T-cell (primary cell): ENCODE results near the gene TRAF4. TPM values are rescaled to one million over a fixed set of nuclear protein-coding genes. Genes with fewer than 3 reads are reported as not detected.
"Not testable (repeated sequence)": the region's sequence is repeated elsewhere in the genome, so short reads cannot be mapped to it uniquely, and the experiment has no call there.

Experiments used
- ATAC-seq, 4 experiments: fragments of 200-7000 bp in 3 of 4; fragments of 150-1000 bp in 1 of 4; cut with Tn5 transposase; replicated peaks in 1 of 4; 1 replicate in 3 of 4; 2 replicates in 1 of 4; pipeline ENCODE4 v1.10.0; 2021; ENCODE audit warnings: moderate library complexity in 3 of 4, mild to moderate bottlenecking in 2 of 4, moderate number of reproducible peaks in 1 of 4
- CTCF ChIA-PET, 2 donors: fragments of 300-600 bp; sonication (Branson Sonifier 250); formaldehyde crosslinking; loops; one replicate each; lab custom pipeline; 2022; ENCODE audit warnings: antibody characterized with exemption in 2 of 2; lab: Charles Lee
- POLR2A ChIA-PET, 2 donors: fragments of 300-600 bp; sonication (Branson Sonifier 250); formaldehyde crosslinking; loops; one replicate each; lab custom pipeline; 2022; ENCODE audit warnings: antibody characterized with exemption in 2 of 2; lab: Charles Lee
- DNase-seq, 35 experiments: peaks; one replicate each; pipeline versions ENCODE4 v3.0.0 to v3.0.0-alpha.2; 2013 to 2023
- H3K27ac ChIP-seq: one replicate; pipeline ENCODE4 v1.5.1; 2013; ENCODE audit warnings: low read length
- H3K27me3 ChIP-seq, 2 experiments: replicated peaks in 1 of 2; 1 replicate in 1 of 2; 2 replicates in 1 of 2; pipeline versions ENCODE4 v1.6.1 to v1.7.0; 2013; ENCODE audit warnings: low read length in 1 of 2, mixed read lengths in 1 of 2; ENCODE audit not compliant: control insufficient read depth in 2 of 2, insufficient read depth in 2 of 2; ENCODE audit errors: extremely low read depth in 1 of 2
- H3K36me3 ChIP-seq, 2 donors: 1 replicate in 1 of 2; 2 replicates in 1 of 2; pipeline versions ENCODE4 v1.6.1 to v1.7.0; 2013; ENCODE audit warnings: low read length in 1 of 2; ENCODE audit not compliant: control insufficient read depth in 2 of 2, insufficient read depth in 1 of 2; ENCODE audit errors: extremely low read depth in 1 of 2
- H3K4me1 ChIP-seq, 2 experiments: 1 replicate in 1 of 2; 2 replicates in 1 of 2; pipeline versions ENCODE4 v1.6.1 to v1.7.0; 2013; ENCODE audit warnings: low read length in 2 of 2, mixed read lengths in 1 of 2; ENCODE audit not compliant: insufficient read depth in 2 of 2, control insufficient read depth in 1 of 2; ENCODE audit errors: extremely low read depth in 1 of 2
- H3K4me3 ChIP-seq, 2 donors: 1 replicate in 1 of 2; 2 replicates in 1 of 2; pipeline versions ENCODE4 v1.5.1 to v1.7.0; 2013; ENCODE audit warnings: mild to moderate bottlenecking in 2 of 2, low read length in 1 of 2, moderate library complexity in 1 of 2; ENCODE audit not compliant: control insufficient read depth in 1 of 2; ENCODE audit errors: extremely low read depth in 1 of 2
- H3K9me3 ChIP-seq: 2 replicates; pipeline ENCODE4 v1.7.0; 2013
- H3K27ac Mint-ChIP-seq, 2 donors: one replicate each; pipeline ENCODE4 v1.8.0; 2020 to 2021; ENCODE audit warnings: mild to moderate bottlenecking in 2 of 2, mixed read lengths in 2 of 2
- H3K27me3 Mint-ChIP-seq, 2 donors: one replicate each; pipeline ENCODE4 v1.8.0; 2021 to 2022; ENCODE audit warnings: mixed read lengths in 2 of 2
- H3K36me3 Mint-ChIP-seq: one replicate; pipeline ENCODE4 v1.8.0; 2021; ENCODE audit warnings: mixed read lengths
- H3K4me1 Mint-ChIP-seq, 3 donors: one replicate each; pipeline ENCODE4 v1.8.0; 2020 to 2022; ENCODE audit warnings: mixed read lengths in 3 of 3, mild to moderate bottlenecking in 1 of 3
- H3K4me3 Mint-ChIP-seq, 3 donors: one replicate each; pipeline ENCODE4 v1.8.0; 2020 to 2022; ENCODE audit warnings: mild to moderate bottlenecking in 3 of 3, mixed read lengths in 3 of 3, moderate library complexity in 3 of 3
- H3K9me3 Mint-ChIP-seq, 3 donors: one replicate each; pipeline ENCODE4 v1.8.0; 2020 to 2022; ENCODE audit warnings: mixed read lengths in 3 of 3
- WGBS: methylation state at CpG from one replicate; pipeline ENCODE4 v1.1.5; 2013; ENCODE audit warnings: missing lambda C conversion rate; ENCODE audit not compliant: insufficient coverage; 5-methylcytosine and 5-hydroxymethylcytosine counted together
- total RNA-seq, 35 experiments: library from RNA in 6 of 35; stranded (reverse) in 6 of 35; fragments of 120-200 nt in 1 of 35; gene quantifications; one replicate each; pipeline versions ENCODE4 v1.2.1 to v1.2.4 and lab custom pipeline; 2013 to 2026

Gene TRAF4
- total RNA-seq, 5 donors from 2014 or later (not counting 1 experiment from before 2014, with no cell fraction given): 37.5 to 226 (median 42.5) TPM

- ATAC-seq (peak in 1 of 4 experiments; percentile 27), DNase-seq (no peak)
- H3K4me3 ChIP-seq: no peak overlapping the region
- ChIA-PET CTCF (interaction anchor here in 1 of 2 donors (0.6 kb wide), 1 partner anchor 188 kb away, joined by 5 read pairs; no protein-coding TSS in a partner anchor), POLR2A (no interaction called here)
- H3K4me1 ChIP-seq: peaks cover 8 to 20% of the 10 kb centered on the region in 2 experiments
- peaks cover 12 to 17% (median 16%) of the 10 kb centered on the region in 3 donors for H3K4me1 Mint-ChIP-seq
- WGBS: 90% methylated on average over 10 of the region's 10 CpGs
- no peaks in the 10 kb centered on the region for H3K27me3 Mint-ChIP-seq
- H3K36me3 Mint-ChIP-seq: peaks cover 5% of the 10 kb centered on the region
- no peaks in the 10 kb centered on the region for H3K36me3 ChIP-seq
- H3K27me3 ChIP-seq: no peaks in the 10 kb centered on the region
- no peaks in the 10 kb centered on the region for H3K9me3 ChIP-seq
- H3K27ac ChIP-seq: no peak overlapping the region
- no peaks in the 10 kb centered on the region for H3K9me3 Mint-ChIP-seq
- H3K27ac Mint-ChIP-seq: no peak overlapping the region
- no peak overlapping the region for H3K4me3 Mint-ChIP-seq
Measured at GRCh38 chr17:28734712-28735241, 9.0 kb upstream of the TRAF4 start.

GRCh38 chr17:28735242-28735722 lies 8.5 kb upstream of the TRAF4 start:
- Histone ChIP-seq H3K36me3 (no peaks in the 10 kb centered on the region), H3K27ac (no peak overlapping the region), H3K9me3 (no peaks in the 10 kb centered on the region), H3K4me3 (no peak overlapping the region), H3K4me1 (peaks cover 8 to 20% of the 10 kb centered on the region in 2 experiments), H3K27me3 (no peaks in the 10 kb centered on the region)
- CTCF ChIA-PET: interaction anchor here in 1 of 2 donors (0.6 to 0.9 kb wide), 2 partner anchors 29 to 188 kb away, joined by 3 to 5 read pairs; no protein-coding TSS in a partner anchor
- DNase-seq: no peak
- WGBS: 94% methylated on average over 4 of the region's 5 CpGs
- POLR2A ChIA-PET: interaction anchor here in 1 of 2 donors (0.6 kb wide), 1 partner anchor 22 kb away, joined by 3 read pairs; no protein-coding TSS in a partner anchor
- H3K9me3 Mint-ChIP-seq: no peaks in the 10 kb centered on the region
- peaks cover 5% of the 10 kb centered on the region for H3K36me3 Mint-ChIP-seq
- peaks cover 10 to 15% (median 15%) of the 10 kb centered on the region in 3 donors for H3K4me1 Mint-ChIP-seq
- ATAC-seq: no peak
- H3K27me3 Mint-ChIP-seq: no peaks in the 10 kb centered on the region
- no peak overlapping the region for H3K27ac Mint-ChIP-seq
- H3K4me3 Mint-ChIP-seq: no peak overlapping the region

GRCh38 chr17:28735913-28736769 lies 7.7 kb upstream of the TRAF4 start:
- H3K4me1 Mint-ChIP-seq: peaks cover 10 to 18% (median 15%) of the 10 kb centered on the region in 3 donors
- ATAC-seq, H3K27me3 ChIP-seq, H3K36me3 Mint-ChIP-seq, H3K27me3 Mint-ChIP-seq, H3K9me3 Mint-ChIP-seq, DNase-seq, H3K36me3 ChIP-seq, H3K9me3 ChIP-seq, H3K4me3 Mint-ChIP-seq, H3K27ac ChIP-seq, H3K27ac Mint-ChIP-seq, H3K4me3 ChIP-seq: not testable (repeated sequence)
- no CpG with 5 or more reads among the region's 8 CpGs for WGBS
- POLR2A ChIA-PET: interaction anchor here in 1 of 2 donors (0.6 kb wide), 1 partner anchor 21 kb away, joined by 3 read pairs; no protein-coding TSS in a partner anchor
- H3K4me1 ChIP-seq: peaks cover 8 to 21% of the 10 kb centered on the region in 2 experiments
- CTCF ChIA-PET: interaction anchor here in 1 of 2 donors (0.9 kb wide), 1 partner anchor 28 kb away, joined by 3 read pairs; no protein-coding TSS in a partner anchor

DNA sequence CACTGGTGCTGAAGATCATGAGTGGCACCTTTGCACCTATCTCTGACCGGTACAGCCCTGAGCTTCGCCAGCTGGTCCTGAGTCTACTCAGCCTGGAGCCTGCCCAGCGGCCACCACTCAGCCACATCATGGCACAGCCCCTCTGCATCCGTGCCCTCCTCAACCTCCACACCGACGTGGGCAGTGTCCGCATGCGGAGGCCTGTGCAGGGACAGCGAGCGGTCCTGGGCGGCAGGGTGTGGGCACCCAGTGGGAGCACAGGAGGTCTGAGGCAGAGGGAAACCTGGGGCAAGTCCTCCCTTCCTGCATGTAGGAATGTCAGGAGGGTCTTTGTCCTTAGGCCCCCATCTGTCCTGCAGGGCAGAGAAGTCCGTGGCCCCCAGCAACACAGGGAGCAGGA lies 6.5 kb upstream of the TRAF4 start:
- Histone ChIP-seq H3K27me3 (no peaks in the 10 kb centered on the region), H3K4me3 (no peak overlapping the region), H3K4me1 (peaks cover 11 to 29% of the 10 kb centered on the region in 2 experiments), H3K36me3 (no peaks in the 10 kb centered on the region), H3K9me3 (no peaks in the 10 kb centered on the region), H3K27ac (no peak overlapping the region)
- ATAC-seq (no peak), DNase-seq (no peak)
- Mint-ChIP-seq H3K9me3 (no peaks in the 10 kb centered on the region), H3K27me3 (no peaks in the 10 kb centered on the region), H3K36me3 (peaks cover 5% of the 10 kb centered on the region), H3K27ac (no peak overlapping the region), H3K4me3 (no peak overlapping the region), H3K4me1 (peaks cover 10 to 24% (median 15%) of the 10 kb centered on the region in 3 donors)
- CTCF ChIA-PET: no interaction called here
- 96% methylated on average over 11 of the region's 12 CpGs for WGBS
- POLR2A ChIA-PET: interaction anchor here in 1 of 2 donors (0.6 kb wide), 1 partner anchor 100 kb away, joined by 4 read pairs; no protein-coding TSS in a partner anchor

DNA sequence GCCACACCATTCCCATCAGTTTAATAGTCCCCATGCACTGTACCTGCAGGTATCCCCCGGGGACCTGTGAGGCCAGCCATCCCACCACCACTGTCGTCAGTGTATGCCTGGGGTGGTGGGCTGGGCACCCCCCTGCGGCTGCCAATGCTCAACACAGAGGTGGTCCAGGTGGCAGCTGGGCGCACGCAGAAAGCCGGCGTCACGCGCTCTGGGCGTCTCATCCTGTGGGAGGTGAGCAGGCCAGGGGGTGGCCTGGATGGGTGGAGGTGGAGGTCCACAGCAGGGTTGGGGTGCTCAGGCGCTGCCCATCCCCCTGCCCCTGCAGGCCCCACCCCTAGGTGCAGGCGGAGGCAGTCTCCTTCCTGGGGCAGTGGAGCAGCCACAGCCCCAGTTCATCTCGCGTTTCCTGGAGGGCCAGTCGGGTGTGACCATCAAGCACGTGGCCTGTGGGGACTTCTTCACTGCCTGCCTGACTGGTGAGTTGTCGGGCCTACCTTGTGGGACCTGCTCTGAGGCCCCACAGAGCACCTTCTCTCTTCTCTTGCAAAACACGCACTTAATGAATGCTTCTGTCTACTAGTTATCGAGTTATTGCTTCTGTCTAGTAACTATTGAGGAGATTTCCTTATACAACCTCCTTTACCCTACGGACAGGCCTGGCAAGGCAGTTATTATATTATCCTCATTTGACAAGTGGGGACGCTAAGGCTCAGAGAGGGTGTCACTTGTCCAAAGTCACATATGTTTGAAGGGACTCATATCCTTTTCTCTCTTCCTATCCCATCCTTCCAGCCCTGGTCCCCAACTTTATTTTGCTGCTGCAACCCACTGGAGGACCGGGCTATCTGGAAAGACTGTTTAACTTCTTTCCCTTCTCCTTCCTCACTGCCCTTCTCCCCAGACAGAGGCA lies 5.8 kb upstream of the TRAF4 start:
- H3K27ac ChIP-seq: no peak overlapping the region
- peaks cover 10 to 25% (median 15%) of the 10 kb centered on the region in 3 donors for H3K4me1 Mint-ChIP-seq
- H3K4me3 Mint-ChIP-seq: no peak overlapping the region
- H3K4me1 ChIP-seq: peaks cover 11 to 30% of the 10 kb centered on the region in 2 experiments
- H3K36me3 Mint-ChIP-seq: peaks cover 5% of the 10 kb centered on the region
- 90% methylated on average over 7 of the region's 22 CpGs for WGBS
- H3K36me3 ChIP-seq: no peaks in the 10 kb centered on the region
- ChIA-PET CTCF (no interaction called here), POLR2A (interaction anchor here in 1 of 2 donors (0.6 kb wide), 1 partner anchor 100 kb away, joined by 4 read pairs; no protein-coding TSS in a partner anchor)
- H3K27me3 Mint-ChIP-seq: no peaks in the 10 kb centered on the region
- DNase-seq (no peak), ATAC-seq (peak in 2 of 4 experiments; percentile 7 to 30)
- H3K27ac Mint-ChIP-seq: peak overlapping the region; percentile 18 to 75
- no peaks in the 10 kb centered on the region for H3K9me3 ChIP-seq
- H3K27me3 ChIP-seq: no peaks in the 10 kb centered on the region
- H3K9me3 Mint-ChIP-seq: no peaks in the 10 kb centered on the region
- H3K4me3 ChIP-seq: no peak overlapping the region
